GM23248 (cell line): ENCODE measurements around the gene COL10A1. TPM values are rescaled to one million over a fixed set of nuclear protein-coding genes. Genes with fewer than 3 reads are reported as not detected.
A peak's percentile ranks its signal among the peaks of the same experiment; 100 is the strongest.

Experiments
- DNase-seq: peaks from one replicate; pipeline ENCODE4 v3.0.0-alpha.2; 2015
- H2AFZ ChIP-seq: fragments of 200-600 bp; sonication (generic); 2 replicates; pipeline ENCODE4 v1.6.1; 2016; ENCODE audit warnings: antibody characterized with exemption
- H3F3A ChIP-seq: fragments of 200-600 bp; sonication (generic); 2 replicates; pipeline ENCODE4 v1.6.1; 2016; ENCODE audit warnings: mild to moderate bottlenecking, antibody characterized with exemption, mixed run types; ENCODE audit not compliant: insufficient read depth
- H3K27ac ChIP-seq: fragments of 200-600 bp; sonication (generic); 2 replicates; pipeline ENCODE4 v1.5.1; 2016; ENCODE audit warnings: mild to moderate bottlenecking
- H3K27me3 ChIP-seq: fragments of 200-600 bp; sonication (generic); replicated peaks from 2 replicates; pipeline ENCODE4 v1.6.1; 2016; ENCODE audit warnings: mild to moderate bottlenecking; ENCODE audit not compliant: insufficient read depth
- H3K36me3 ChIP-seq: fragments of 200-600 bp; sonication (generic); 2 replicates; pipeline ENCODE4 v1.6.1; 2016; ENCODE audit warnings: low read depth, mild to moderate bottlenecking
- H3K4me1 ChIP-seq: fragments of 200-600 bp; sonication (generic); 2 replicates; pipeline ENCODE4 v1.6.1; 2016; ENCODE audit warnings: mild to moderate bottlenecking; ENCODE audit not compliant: insufficient read depth
- H3K4me2 ChIP-seq: fragments of 200-600 bp; sonication (generic); one replicate; pipeline ENCODE4 v1.6.1; 2016; ENCODE audit warnings: mild to moderate bottlenecking; ENCODE audit not compliant: unreplicated experiment
- H3K4me3 ChIP-seq: fragments of 200-600 bp; sonication (generic); 2 replicates; pipeline ENCODE4 v1.5.1; 2016; ENCODE audit warnings: mild to moderate bottlenecking
- H3K79me2 ChIP-seq: fragments of 200-600 bp; sonication (generic); 2 replicates; pipeline ENCODE4 v1.6.1; 2016; ENCODE audit warnings: mild to moderate bottlenecking; ENCODE audit not compliant: insufficient read depth
- H3K9ac ChIP-seq: fragments of 200-600 bp; sonication (generic); 2 replicates; pipeline ENCODE4 v1.6.1; 2016; ENCODE audit warnings: mild to moderate bottlenecking
- H3K9me2 ChIP-seq: fragments of 200-600 bp; sonication (generic); 2 replicates; pipeline ENCODE4 v1.6.1; 2016; ENCODE audit warnings: mixed run types, mild to moderate bottlenecking, moderate library complexity; ENCODE audit not compliant: insufficient read depth
- H3K9me3 ChIP-seq: fragments of 200-600 bp; sonication (generic); one replicate; pipeline ENCODE4 v1.6.1; 2017; ENCODE audit warnings: low read depth
- H4K20me1 ChIP-seq: fragments of 200-600 bp; sonication (generic); 2 replicates; pipeline ENCODE4 v1.6.0; 2016; ENCODE audit not compliant: insufficient read depth
- EZH2 ChIP-seq: fragments of 200-600 bp; sonication (generic); IDR thresholded peaks from 2 replicates; pipeline ENCODE4 v1.6.1; 2018; ENCODE audit warnings: antibody characterized with exemption, mild to moderate bottlenecking; ENCODE audit not compliant: insufficient read depth, poor library complexity, severe bottlenecking
- EZH2phosphoT487 ChIP-seq: fragments of 200-600 bp; sonication (generic); IDR thresholded peaks from 2 replicates; pipeline ENCODE4 v1.6.1; 2018; ENCODE audit warnings: antibody characterized with exemption, moderate library complexity, mild to moderate bottlenecking, low read depth; ENCODE audit not compliant: insufficient read depth
- WGBS, 2 experiments: methylation state at CpG; one replicate each; pipeline ENCODE4 v1.1.6; 2015 to 2017; ENCODE audit warnings: low lambda C conversion rate in 2 of 2, low coverage in 1 of 2; ENCODE audit errors: missing lambda C conversion rate in 2 of 2; 5-methylcytosine and 5-hydroxymethylcytosine counted together
- in situ Hi-C: fragments of 300-500 bp; cut with MboI; formaldehyde crosslinking; loops from 2 replicates; pipeline ENCODE4 v1.15.0; 2020
- polyA plus RNA-seq: library from polyadenylated mRNA; unstranded; fragments of >200 nt; fragmentation: Nextera tagmentation; extraction: Ambion mirVana; gene quantifications from 2 replicates; pipeline ENCODE4 v1.2.1, GENCODE V29; 2016
- total RNA-seq: library from RNA; depleted of rRNA; stranded (reverse); fragments of >200 nt; shearing (Covaris generic); gene quantifications from 2 replicates; pipeline ENCODE4 v1.2.3, GENCODE V29; 2014

Gene COL10A1
- total and polyA plus RNA-seq, 2 experiments from 2014 or later, result 0.95 to 1.7 TPM

GRCh38 chr6:116078522-116078921 is 47.4 kb downstream of the COL10A1 start:
- H3K9me2 ChIP-seq, result no peaks in the 10 kb centered on the region
- in situ Hi-C loops, result no loop called here
- H3K36me3 ChIP-seq, result no peaks in the 10 kb centered on the region
- H3K9me3 ChIP-seq, result no peaks in the 10 kb centered on the region
- no peak for TF ChIP-seq EZH2
- no peak for TF ChIP-seq EZH2phosphoT487
- no peak for DNase-seq
- no peaks in the 10 kb centered on the region for H3F3A ChIP-seq
- no peak overlapping the region for H2AFZ ChIP-seq
- H4K20me1 ChIP-seq, result no peaks in the 10 kb centered on the region
- no peak overlapping the region for H3K9ac ChIP-seq
- H3K27ac ChIP-seq, result no peak overlapping the region
- no peak overlapping the region for H3K4me3 ChIP-seq
- no peaks in the 10 kb centered on the region for H3K27me3 ChIP-seq
- H3K4me1 ChIP-seq, result peaks cover 8% of the 10 kb centered on the region; the same call in 1 of the 2 replicates
- WGBS, 2 experiments, result 80 to 82% methylated on average over 3 of the region's 3 CpGs
- no peak overlapping the region for H3K4me2 ChIP-seq
- no peaks in the 10 kb centered on the region for H3K79me2 ChIP-seq

GRCh38 chr6:116074732-116075390 is 51.1 kb downstream of the COL10A1 start:
- 89 to 99% methylated on average over 2 of the region's 2 CpGs for WGBS, 2 experiments
- Histone ChIP-seq H3K27me3 (no peaks in the 10 kb centered on the region), H3K9me2 (no peaks in the 10 kb centered on the region), H3K36me3 (no peaks in the 10 kb centered on the region), H4K20me1 (no peaks in the 10 kb centered on the region), H3K4me1 (peaks cover 8% of the 10 kb centered on the region; the same call in 1 of the 2 replicates), H2AFZ (no peak overlapping the region), H3K9me3 (no peaks in the 10 kb centered on the region), H3K27ac (no peak overlapping the region), H3K9ac (no peak overlapping the region), H3K4me3 (no peak overlapping the region), H3K4me2 (no peak overlapping the region), H3F3A (no peaks in the 10 kb centered on the region), H3K79me2 (no peaks in the 10 kb centered on the region)
- peak; percentile 15 for DNase-seq
- no peak for TF ChIP-seq EZH2phosphoT487
- no peak for TF ChIP-seq EZH2
- in situ Hi-C loops, result no loop called here

- no peaks in the 10 kb centered on the region for H3K27me3 ChIP-seq
Observed at GRCh38 chr6:116073765-116074440, 52.0 kb downstream of the COL10A1 start.

GRCh38 chr6:116072368-116072767 is 53.6 kb downstream of the COL10A1 start:
- Histone ChIP-seq H3K9ac (no peak overlapping the region), H3K4me1 (peaks cover 8% of the 10 kb centered on the region; the same call in 1 of the 2 replicates), H2AFZ (no peak overlapping the region), H4K20me1 (no peaks in the 10 kb centered on the region), H3K9me2 (0 out of 2 replicates have a peak, but pooled peaks cover 4% of the 10 kb centered on the region), H3K9me3 (no peaks in the 10 kb centered on the region), H3K79me2 (no peaks in the 10 kb centered on the region), H3K4me3 (no peak overlapping the region), H3K4me2 (no peak overlapping the region), H3K36me3 (no peaks in the 10 kb centered on the region), H3K27ac (no peak overlapping the region), H3K27me3 (no peaks in the 10 kb centered on the region), H3F3A (no peaks in the 10 kb centered on the region)
- 19 to 32% methylated on average over 1 of the region's 1 CpG for WGBS, 2 experiments
- in situ Hi-C loops, result no loop called here
- no peak for TF ChIP-seq EZH2phosphoT487
- TF ChIP-seq EZH2, result no peak
- DNase-seq, result no peak

More at GRCh38 chr6:116073765-116074440, 52.0 kb downstream of the COL10A1 start:
- Histone ChIP-seq H3K4me2 (no peak overlapping the region), H3K9me3 (no peaks in the 10 kb centered on the region), H3K4me1 (peaks cover 8% of the 10 kb centered on the region; the same call in 1 of the 2 replicates), H3K9me2 (no peaks in the 10 kb centered on the region), H3K9ac (no peak overlapping the region), H2AFZ (no peak overlapping the region), H4K20me1 (no peaks in the 10 kb centered on the region), H3K79me2 (no peaks in the 10 kb centered on the region), H3K4me3 (no peak overlapping the region), H3F3A (no peaks in the 10 kb centered on the region), H3K27ac (no peak overlapping the region), H3K36me3 (no peaks in the 10 kb centered on the region)
- in situ Hi-C loops, result no loop called here
- no peak for TF ChIP-seq EZH2
- no peak for TF ChIP-seq EZH2phosphoT487
- WGBS, 2 experiments, result 29 to 33% methylated on average over 2 of the region's 2 CpGs
- peak; percentile 76 for DNase-seq
